ENCODE results near the gene MERTK. TPM values are rescaled to one million over a fixed set of nuclear protein-coding genes. Genes with fewer than 3 reads are reported as not detected.

MERTK gene
- total and polyA plus RNA-seq, 2 donors from 2014 or later, result 9.2 to 32.2 TPM

GRCh38 chr2:111950236-111950635, 51.8 kb downstream of the MERTK start:
- no peak overlapping the region for H3K4me3 ChIP-seq (ENCODE audit: low read length in 3 of 3)
- peaks cover 4 to 10% (median 6%) of the 10 kb centered on the region in 3 donors for H3K36me3 ChIP-seq (ENCODE audit: control insufficient read depth in 2 of 3, insufficient read depth in 3 of 3, low read length in 3 of 3)
- intact Hi-C loops (cut with DNase I), result no loop called here
- H3K4me1 ChIP-seq (ENCODE audit: control insufficient read depth in 2 of 3, insufficient read depth in 2 of 3, low read depth in 1 of 3, low read length in 3 of 3), result peaks cover 0 to 18% (median 0%) of the 10 kb centered on the region in 3 donors
- no peaks in the 10 kb centered on the region for H3K9me3 ChIP-seq (ENCODE audit: control insufficient read depth in 2 of 3, insufficient read depth in 1 of 3, low read length in 3 of 3)
- no peak overlapping the region for H3K27ac ChIP-seq (ENCODE audit: low read depth in 2 of 2, low read length in 2 of 2)
- H3K9ac ChIP-seq (ENCODE audit: low read length in 3 of 3), result no peak overlapping the region
- no peak for DNase-seq
- H3K27me3 ChIP-seq (ENCODE audit: control insufficient read depth, insufficient read depth, low read length), result no peaks in the 10 kb centered on the region
- FAIRE-seq, result no peak
- no peak for TF ChIP-seq CTCF (IDR thresholded peaks at IDR 0.05; ENCODE audit: borderline replicate concordance, extremely low read depth, insufficient read depth)

DNA sequence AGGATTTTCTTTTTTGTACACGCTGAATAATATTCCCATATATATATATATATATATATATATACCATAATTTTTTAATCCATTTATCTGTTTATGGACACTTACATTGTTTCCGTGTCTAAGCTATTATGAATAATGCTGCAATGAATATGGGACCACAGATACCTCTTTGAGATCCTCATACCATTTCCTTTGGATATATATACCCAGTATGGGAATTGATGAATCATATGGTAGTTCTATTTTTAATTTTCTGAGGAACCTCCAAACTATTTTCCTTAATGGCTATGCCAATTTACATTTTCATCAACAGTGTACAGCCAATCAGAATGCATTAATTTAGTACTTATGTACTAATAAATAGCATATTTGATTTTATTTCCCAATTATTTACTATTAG, 53.1 kb downstream of the MERTK start:
- DNase-seq (no peak), FAIRE-seq (no peak)
- no peaks in the 10 kb centered on the region for H3K27me3 ChIP-seq (ENCODE audit: control insufficient read depth, insufficient read depth, low read length)
- intact Hi-C loops (cut with DNase I), result no loop called here
- H3K4me1 ChIP-seq (ENCODE audit: control insufficient read depth in 2 of 3, insufficient read depth in 2 of 3, low read depth in 1 of 3, low read length in 3 of 3), result peaks cover 0 to 10% (median 0%) of the 10 kb centered on the region in 3 donors
- TF ChIP-seq CTCF (IDR thresholded peaks at IDR 0.05; ENCODE audit: borderline replicate concordance, extremely low read depth, insufficient read depth), result no peak
- no peak overlapping the region for H3K9ac ChIP-seq (ENCODE audit: low read length in 3 of 3)
- H3K9me3 ChIP-seq (ENCODE audit: control insufficient read depth in 2 of 3, insufficient read depth in 1 of 3, low read length in 3 of 3), result no peaks in the 10 kb centered on the region
- no peak overlapping the region for H3K27ac ChIP-seq (ENCODE audit: low read depth in 2 of 2, low read length in 2 of 2)
- H3K36me3 ChIP-seq (ENCODE audit: control insufficient read depth in 2 of 3, insufficient read depth in 3 of 3, low read length in 3 of 3), result peaks cover 4 to 10% (median 6%) of the 10 kb centered on the region in 3 donors
- no peak overlapping the region for H3K4me3 ChIP-seq (ENCODE audit: low read length in 3 of 3)

GRCh38 chr2:111952871-111953452, 54.6 kb downstream of the MERTK start:
- intact Hi-C loops (cut with DNase I), result no loop called here
- Histone ChIP-seq H3K36me3 (ENCODE audit: control insufficient read depth in 2 of 3, insufficient read depth in 3 of 3, low read length in 3 of 3) (peaks cover 3 to 6% (median 5%) of the 10 kb centered on the region in 3 donors), H3K27me3 (ENCODE audit: control insufficient read depth, insufficient read depth, low read length) (no peaks in the 10 kb centered on the region), H3K4me3 (ENCODE audit: low read length in 3 of 3) (no peak overlapping the region), H3K9me3 (ENCODE audit: control insufficient read depth in 2 of 3, insufficient read depth in 1 of 3, low read length in 3 of 3) (no peaks in the 10 kb centered on the region), H3K9ac (ENCODE audit: low read length in 3 of 3) (no peak overlapping the region), H3K4me1 (ENCODE audit: control insufficient read depth in 2 of 3, insufficient read depth in 2 of 3, low read depth in 1 of 3, low read length in 3 of 3) (peaks cover 0 to 5% (median 0%) of the 10 kb centered on the region in 3 donors), H3K27ac (ENCODE audit: low read depth in 2 of 2, low read length in 2 of 2) (no peak overlapping the region)
- DNase-seq, result no peak
- no peak for TF ChIP-seq CTCF (IDR thresholded peaks at IDR 0.05; ENCODE audit: borderline replicate concordance, extremely low read depth, insufficient read depth)
- FAIRE-seq, result no peak

All from kidney (tissue), 14 donors.